AG10803 (cell line): ENCODE measurements around the gene RASSF4.

Experiments used
- DNase-seq: peaks from one replicate; pipeline ENCODE4 v3.0.0; 2010; ENCODE audit warnings: low read depth
- H3K4me3 ChIP-seq: 2 replicates; pipeline ENCODE4 v1.5.1; 2011; ENCODE audit warnings: mild to moderate bottlenecking, low read length, control low read depth
- CTCF ChIP-seq: conservative IDR thresholded peaks from 2 replicates; pipeline ENCODE4 v1.5.1; 2011; ENCODE audit warnings: mild to moderate bottlenecking, low read length, control low read depth, inconsistent platforms

RASSF4 gene

GRCh38 chr10:44983066-44983894 is 23.7 kb downstream of the RASSF4 start:
- no peak for TF ChIP-seq CTCF
- no peak overlapping the region for H3K4me3 ChIP-seq
- no peak for DNase-seq

- DNase-seq = no peak
- no peak overlapping the region for H3K4me3 ChIP-seq
- TF ChIP-seq CTCF = no peak
These were observed 24.3 kb downstream of the RASSF4 start for GRCh38 chr10:44983895-44984278.

- TF ChIP-seq CTCF = no peak
- DNase-seq = no peak
- no peak overlapping the region for H3K4me3 ChIP-seq
These were observed 25.1 kb downstream of the RASSF4 start for GRCh38 chr10:44984671-44985101.

GRCh38 chr10:44985175-44985681 is 25.6 kb downstream of the RASSF4 start:
- no peak for DNase-seq
- H3K4me3 ChIP-seq = no peak overlapping the region
- TF ChIP-seq CTCF = no peak

GRCh38 chr10:44986179-44986578 is 26.6 kb downstream of the RASSF4 start:
- DNase-seq = no peak
- no peak overlapping the region for H3K4me3 ChIP-seq
- TF ChIP-seq CTCF = no peak

GRCh38 chr10:44986670-44987069 is 27.1 kb downstream of the RASSF4 start:
- no peak for TF ChIP-seq CTCF

GRCh38 chr10:44988957-44989585 is 29.5 kb downstream of the RASSF4 start:
- no peak for DNase-seq

More at GRCh38 chr10:44986670-44987069, 27.1 kb downstream of the RASSF4 start:
- DNase-seq = no peak
- no peak overlapping the region for H3K4me3 ChIP-seq

More at GRCh38 chr10:44988957-44989585, 29.5 kb downstream of the RASSF4 start:
- TF ChIP-seq CTCF = no peak
- no peak overlapping the region for H3K4me3 ChIP-seq
